Testis (tissue), 2 donors: ENCODE results near the gene RNU6-9.

Experiments
- CTCF ChIP-seq, 3 experiments: fragments of 450-650 bp in 2 of 3; fragments of 200-600 bp in 1 of 3; sonication (generic) in 1 of 3; IDR thresholded peaks; one replicate each; pipeline ENCODE4 v1.5.1; 2016 to 2019; ENCODE audit warnings: antibody characterized with exemption in 3 of 3, mild to moderate bottlenecking in 2 of 3, moderate library complexity in 1 of 3
- POLR2A ChIP-seq: fragments of 450-650 bp; IDR thresholded peaks from one replicate; pipeline ENCODE4 v1.6.1; 2017; ENCODE audit warnings: antibody characterized with exemption, mild to moderate bottlenecking, moderate library complexity

GRCh38 chr19:902093-902370, 8.7 kb downstream of the RNU6-9 start:
- no peak for TF ChIP-seq POLR2A
- no peak for TF ChIP-seq CTCF (IDR thresholded peaks at IDR 0.05)
